Common myeloid progenitor, CD34-positive (primary cell): ENCODE results near the gene SAMD1.
A peak's percentile ranks its signal among the peaks of the same experiment; 100 is the strongest.

Experiments used
- CTCF ChIA-PET: fragments of 350-600 bp; sonication (Branson Sonifier 250); formaldehyde crosslinking; loops from one replicate; lab custom pipeline; 2021; ENCODE audit warnings: antibody characterized with exemption; lab: Charles Lee
- POLR2A ChIA-PET: fragments of 350-600 bp; sonication (Branson Sonifier 250); formaldehyde crosslinking; loops from one replicate; lab custom pipeline; 2021; ENCODE audit warnings: antibody characterized with exemption; lab: Charles Lee
- DNase-seq, 3 donors: peaks; one replicate each; pipeline versions ENCODE4 v3.0.0 to v3.0.0-alpha.2; 2013
- H3K27ac ChIP-seq, 2 experiments: 1 replicate in 1 of 2; 2 replicates in 1 of 2; pipeline ENCODE4 v1.7.0; 2013; ENCODE audit warnings: inconsistent platforms in 2 of 2, low read length in 2 of 2, mild to moderate bottlenecking in 2 of 2, low read depth in 1 of 2, moderate library complexity in 1 of 2; ENCODE audit not compliant: severe bottlenecking in 2 of 2, insufficient read depth in 1 of 2, poor library complexity in 1 of 2
- H3K27me3 ChIP-seq, 5 experiments: replicated peaks in 2 of 5; 1 replicate in 3 of 5; 2 replicates in 2 of 5; pipeline versions ENCODE4 v1.6.1 to v1.7.0; 2013; ENCODE audit warnings: low read length in 4 of 5, mild to moderate bottlenecking in 2 of 5, moderate library complexity in 2 of 5, inconsistent platforms in 1 of 5; ENCODE audit not compliant: insufficient read depth in 5 of 5, control insufficient read depth in 4 of 5
- H3K36me3 ChIP-seq, 4 experiments: 1 replicate in 2 of 4; 2 replicates in 2 of 4; pipeline versions ENCODE4 v1.6.1 to v1.7.0; 2013; ENCODE audit warnings: low read length in 3 of 4, control low read depth in 1 of 4, mild to moderate bottlenecking in 1 of 4; ENCODE audit not compliant: control insufficient read depth in 4 of 4, insufficient read depth in 4 of 4
- H3K4me1 ChIP-seq, 4 experiments: 1 replicate in 3 of 4; 2 replicates in 1 of 4; pipeline versions ENCODE4 v1.6.1 to v1.7.1; 2013; ENCODE audit warnings: low read length in 3 of 4, mild to moderate bottlenecking in 3 of 4, control low read depth in 1 of 4, inconsistent platforms in 1 of 4, moderate library complexity in 1 of 4; ENCODE audit not compliant: control insufficient read depth in 4 of 4, insufficient read depth in 4 of 4; ENCODE audit errors: control extremely low read depth in 1 of 4
- H3K4me3 ChIP-seq, 7 experiments: 1 replicate in 4 of 7; 2 replicates in 3 of 7; pipeline versions ENCODE4 v1.5.1 to v1.7.0; 2013; ENCODE audit warnings: mild to moderate bottlenecking in 7 of 7, low read length in 6 of 7, moderate library complexity in 6 of 7, inconsistent platforms in 2 of 7, low read depth in 2 of 7, control low read depth in 1 of 7; ENCODE audit not compliant: insufficient read depth in 4 of 7, control insufficient read depth in 1 of 7; ENCODE audit errors: extremely low read depth in 1 of 7
- H3K9me3 ChIP-seq, 5 experiments: 1 replicate in 4 of 5; 2 replicates in 1 of 5; pipeline versions ENCODE4 v1.6.1 to v1.7.1; 2013; ENCODE audit warnings: low read length in 4 of 5, mild to moderate bottlenecking in 2 of 5, inconsistent platforms in 1 of 5, low read depth in 1 of 5, moderate library complexity in 1 of 5; ENCODE audit not compliant: control insufficient read depth in 4 of 5, insufficient read depth in 2 of 5; ENCODE audit errors: control extremely low read depth in 1 of 5
- WGBS: methylation state at CpG from one replicate; pipeline ENCODE4 v1.1.5; 2013; ENCODE audit not compliant: insufficient coverage; 5-methylcytosine and 5-hydroxymethylcytosine counted together

SAMD1 gene

DNA sequence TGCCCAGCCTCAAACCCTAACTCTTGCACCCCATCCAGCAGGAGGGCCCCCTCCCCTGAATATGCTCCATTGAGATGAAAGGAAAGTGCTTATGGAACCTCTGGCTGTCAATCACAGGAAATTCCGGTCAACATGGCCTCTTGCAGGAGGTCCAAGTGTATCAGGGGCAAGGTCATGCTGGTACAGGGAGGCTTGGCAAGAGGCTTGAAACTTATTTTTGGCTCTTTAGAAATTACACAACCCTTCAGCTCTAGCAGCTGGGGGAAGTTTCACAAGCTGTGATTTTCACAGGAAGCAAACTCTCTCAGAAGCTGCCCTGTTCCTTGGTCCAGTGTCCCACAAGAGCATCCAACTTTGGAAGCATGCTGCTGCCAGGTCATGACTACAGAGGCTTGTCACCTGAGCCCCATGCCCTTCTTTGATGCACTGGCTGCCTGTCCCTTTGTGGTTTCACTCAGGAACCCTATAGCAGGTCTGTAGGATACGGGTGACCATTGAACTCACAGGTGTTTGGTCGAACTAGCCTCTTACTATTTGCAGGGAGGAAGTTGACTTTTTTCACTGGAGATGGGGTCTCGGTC, 37.5 kb upstream of the SAMD1 start:
- WGBS: 83% methylated on average over 4 of the region's 4 CpGs
- H3K4me1 ChIP-seq: no peaks in the 10 kb centered on the region
- H3K27ac ChIP-seq: no peak overlapping the region
- no peaks in the 10 kb centered on the region for H3K27me3 ChIP-seq
- no peak for DNase-seq
- ChIA-PET POLR2A (no interaction called here), CTCF (no interaction called here)
- peaks cover 0 to 41% (median 4%) of the 10 kb centered on the region in 4 experiments for H3K36me3 ChIP-seq
- no peaks in the 10 kb centered on the region for H3K9me3 ChIP-seq
- no peak overlapping the region for H3K4me3 ChIP-seq

DNA sequence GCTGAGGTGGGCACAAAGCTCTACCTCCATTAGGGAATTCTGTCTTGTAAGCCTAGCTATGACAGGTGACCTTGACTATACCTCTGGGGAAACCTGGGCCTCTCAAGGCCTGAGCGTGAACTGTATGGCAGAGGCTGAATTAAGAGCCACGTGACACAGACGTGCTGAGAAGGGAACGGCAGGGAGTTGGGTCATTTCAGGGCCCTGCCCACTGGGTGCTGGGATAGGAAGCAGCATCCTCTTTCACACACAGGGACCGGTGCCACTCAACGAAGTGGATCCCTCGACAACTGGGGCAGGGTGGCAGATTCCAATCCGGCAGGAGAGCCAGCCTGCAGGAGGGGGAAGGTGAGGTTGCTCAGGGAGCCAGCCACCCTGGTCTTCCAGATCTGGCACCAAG, 36.6 kb upstream of the SAMD1 start:
- no peak for DNase-seq
- H3K9me3 ChIP-seq: no peaks in the 10 kb centered on the region
- H3K4me1 ChIP-seq: no peaks in the 10 kb centered on the region
- ChIA-PET POLR2A (no interaction called here), CTCF (interaction anchor here (1.1 kb wide), 1 partner anchor 45 kb away, joined by 3 read pairs; no protein-coding TSS in a partner anchor)
- no peak overlapping the region for H3K27ac ChIP-seq
- H3K4me3 ChIP-seq: no peak overlapping the region
- 100% methylated on average over 4 of the region's 8 CpGs for WGBS
- no peaks in the 10 kb centered on the region for H3K27me3 ChIP-seq
- H3K36me3 ChIP-seq: peaks cover 0 to 47% (median 5%) of the 10 kb centered on the region in 4 experiments

DNA sequence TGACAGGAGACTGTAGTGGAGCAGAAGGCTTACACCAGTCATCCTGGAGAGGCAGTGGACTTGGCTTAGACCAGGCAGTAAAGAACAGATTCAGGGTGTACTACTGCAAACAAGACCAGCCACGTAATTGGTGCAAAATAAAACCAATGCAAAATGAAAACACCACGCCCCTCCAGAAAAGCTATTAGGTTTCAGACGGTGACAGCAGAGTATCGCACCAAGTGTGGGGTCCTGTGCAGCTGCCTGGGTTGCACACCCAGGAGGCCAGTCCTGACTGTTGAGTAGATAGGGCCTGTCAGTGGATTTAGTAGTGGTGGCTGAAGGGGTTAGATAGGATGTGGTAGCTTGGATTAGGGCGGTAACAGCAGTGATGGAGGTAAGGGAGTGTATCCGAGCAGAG, 32.4 kb upstream of the SAMD1 start:
- Histone ChIP-seq H3K9me3 (no peaks in the 10 kb centered on the region), H3K4me3 (no peak overlapping the region), H3K4me1 (peaks cover 4 to 19% (median 15%) of the 10 kb centered on the region in 4 experiments), H3K27me3 (no peaks in the 10 kb centered on the region), H3K27ac (no peak overlapping the region), H3K36me3 (peaks cover 0 to 54% (median 6%) of the 10 kb centered on the region in 4 experiments)
- CTCF ChIA-PET: interaction anchor here (1.7 kb wide), 1 partner anchor 14 kb away, joined by 5 read pairs; the partner anchor contains the start of gene ASF1B
- POLR2A ChIA-PET: no interaction called here
- WGBS: 96% methylated on average over 4 of the region's 6 CpGs
- DNase-seq: no peak

DNA sequence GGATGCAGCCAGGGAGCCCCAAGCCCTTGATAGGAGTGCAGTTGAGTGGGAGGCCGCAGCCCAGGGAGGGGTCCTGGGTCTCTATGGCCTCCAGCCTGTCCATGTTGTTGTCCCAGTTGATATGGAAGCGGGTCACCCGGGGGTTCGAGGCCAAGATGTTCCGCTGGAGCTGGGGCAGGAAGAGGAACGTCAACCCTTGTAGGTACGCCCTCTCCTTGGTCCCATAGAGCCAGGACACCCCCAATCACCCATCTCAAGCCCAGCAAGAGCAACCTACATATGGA, 29.9 kb upstream of the SAMD1 start:
- Histone ChIP-seq H3K4me3 (no peak overlapping the region), H3K4me1 (peaks cover 5 to 38% (median 29%) of the 10 kb centered on the region in 4 experiments), H3K9me3 (no peaks in the 10 kb centered on the region), H3K27ac (no peak overlapping the region), H3K27me3 (no peaks in the 10 kb centered on the region), H3K36me3 (peaks cover 0 to 40% (median 3%) of the 10 kb centered on the region in 4 experiments)
- no peak for DNase-seq
- ChIA-PET CTCF (interaction anchor here (1.3 to 1.6 kb wide), 2 partner anchors 47 to 60 kb away, joined by 3 read pairs; no protein-coding TSS in a partner anchor), POLR2A (no interaction called here)
- 98% methylated on average over 6 of the region's 7 CpGs for WGBS

DNA sequence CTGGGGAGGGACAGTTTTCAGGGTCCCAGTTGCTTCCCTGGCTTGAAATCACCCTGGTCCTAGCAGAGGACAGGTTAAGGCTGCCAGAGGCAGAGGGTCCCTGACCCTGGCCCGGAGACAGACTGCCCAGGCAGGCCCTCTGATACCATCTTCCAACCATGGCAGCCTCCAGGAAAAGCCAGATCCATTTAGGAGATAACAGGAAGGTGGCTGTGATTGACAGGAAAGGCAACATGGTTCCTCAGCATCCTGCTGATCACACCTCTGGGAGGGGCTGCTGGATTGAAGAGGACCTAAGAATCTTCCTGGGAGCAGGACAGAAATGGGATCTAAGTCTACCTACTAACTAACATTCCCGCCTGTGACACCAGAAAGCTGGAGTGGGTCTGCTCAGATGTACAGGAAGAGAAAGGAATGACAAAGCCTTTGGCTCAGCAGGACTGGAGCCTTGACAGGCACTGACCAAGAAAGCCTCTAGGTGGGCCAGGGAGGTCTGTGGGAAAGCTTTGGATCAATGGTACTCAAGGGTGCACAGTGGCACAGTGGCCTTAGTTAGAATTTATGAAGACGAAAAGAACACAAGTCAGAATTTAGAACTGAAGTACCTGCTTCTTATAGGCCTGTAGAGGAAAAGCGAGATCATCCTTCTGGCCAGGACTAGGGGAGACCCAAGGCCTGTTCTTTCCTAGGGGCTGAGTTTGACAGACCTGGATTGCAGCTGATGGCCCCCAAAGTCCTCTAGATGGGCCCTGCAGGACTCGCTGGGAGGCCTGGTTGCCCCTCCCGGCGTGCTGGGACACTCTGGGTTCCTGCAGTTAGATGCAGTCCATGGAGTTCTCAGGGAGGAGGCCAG, 29.3 kb upstream of the SAMD1 start:
- Histone ChIP-seq H3K4me1 (peaks cover 7 to 44% (median 29%) of the 10 kb centered on the region in 4 experiments), H3K27me3 (no peaks in the 10 kb centered on the region), H3K36me3 (peaks cover 0 to 36% (median 3%) of the 10 kb centered on the region in 4 experiments), H3K4me3 (no peak overlapping the region), H3K9me3 (no peaks in the 10 kb centered on the region), H3K27ac (peak overlapping the region in 1 of 2 experiments; percentile 7)
- ChIA-PET POLR2A (no interaction called here), CTCF (interaction anchor here (1.3 to 1.7 kb wide), 3 partner anchors 17 to 60 kb away, joined by 3 to 7 read pairs (median 3); partner anchors contain the start of gene ASF1B)
- no peak for DNase-seq
- 98% methylated on average over 7 of the region's 7 CpGs for WGBS

DNA sequence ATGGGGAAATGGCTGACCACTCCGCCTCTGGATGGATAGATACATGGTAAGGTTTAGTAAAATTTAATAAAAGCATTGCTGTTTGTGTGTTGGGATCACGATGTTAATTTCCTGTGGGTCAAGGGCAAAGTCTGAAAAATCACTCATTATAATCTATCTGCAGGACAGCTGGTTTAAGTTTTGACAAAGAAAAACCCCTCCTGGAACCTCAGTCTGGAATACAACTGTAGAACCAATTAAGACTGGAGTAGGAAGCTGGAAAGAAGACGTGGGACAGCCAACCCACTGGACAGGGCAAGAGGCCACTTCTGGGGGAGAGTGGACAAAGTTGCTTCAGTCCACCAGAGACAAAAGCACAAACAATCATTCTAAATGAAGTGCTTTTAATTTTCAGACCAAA, 28.6 kb upstream of the SAMD1 start:
- Histone ChIP-seq H3K9me3 (no peaks in the 10 kb centered on the region), H3K36me3 (peaks cover 0 to 28% (median 3%) of the 10 kb centered on the region in 4 experiments), H3K27me3 (no peaks in the 10 kb centered on the region), H3K4me1 (peaks cover 7 to 50% (median 31%) of the 10 kb centered on the region in 4 experiments), H3K4me3 (peak overlapping the region in 6 of 7 experiments; percentile 56 to 81 (median 69)), H3K27ac (peak overlapping the region; percentile 7 to 88)
- no peak for DNase-seq
- WGBS: 86% methylated on average over 1 of the region's 3 CpGs
- ChIA-PET POLR2A (no interaction called here), CTCF (interaction anchor here (1.7 kb wide), 1 partner anchor 17 kb away, joined by 7 read pairs; the partner anchor contains the start of gene ASF1B)
